Activated CD8-positive, alpha-beta memory T cell treated with anti-CD3 and anti-CD28 coated beads, Interleukin-2, amount 50 U/mL, for 48 hours (primary cell): ENCODE measurements around the gene GSTM3.
"Not testable (repeated sequence)": the region's sequence is repeated elsewhere in the genome, so short reads cannot be mapped to it uniquely, and the experiment has no call there.

Experiments
- DNase-seq: peaks from one replicate; pipeline ENCODE4 v3.0.0-alpha.2; 2020

GSTM3 gene

GRCh38 chr1:109726007-109726406, 14.8 kb downstream of the GSTM3 start:
- no peak for DNase-seq

GRCh38 chr1:109725510-109725909, 15.3 kb downstream of the GSTM3 start:
- DNase-seq, result no peak

GRCh38 chr1:109724933-109725332, 15.9 kb downstream of the GSTM3 start:
- DNase-seq, result no peak

- DNase-seq, result no peak
These were observed 17.7 kb downstream of the GSTM3 start for GRCh38 chr1:109722908-109723691.

- DNase-seq, result no peak
These were observed 18.9 kb downstream of the GSTM3 start for GRCh38 chr1:109721971-109722370.

GRCh38 chr1:109721042-109721441, 19.8 kb downstream of the GSTM3 start:
- DNase-seq, result no peak

- no peak for DNase-seq
These were observed 21.5 kb downstream of the GSTM3 start for GRCh38 chr1:109719337-109719837.

GRCh38 chr1:109718495-109718894, 22.3 kb downstream of the GSTM3 start:
- DNase-seq, result no peak

- DNase-seq, result no peak
These were observed 23.1 kb downstream of the GSTM3 start for GRCh38 chr1:109717729-109718128.

GRCh38 chr1:109716570-109717090, 24.2 kb downstream of the GSTM3 start:
- no peak for DNase-seq

- DNase-seq, result no peak
These were observed 24.7 kb downstream of the GSTM3 start for GRCh38 chr1:109716121-109716520.

- no peak for DNase-seq
These were observed 26.0 kb downstream of the GSTM3 start for GRCh38 chr1:109714661-109715372.

GRCh38 chr1:109713636-109714035, 27.2 kb downstream of the GSTM3 start:
- DNase-seq, result no peak

GRCh38 chr1:109712321-109712864, 28.4 kb downstream of the GSTM3 start:
- DNase-seq, result no peak

GRCh38 chr1:109711593-109712320, 29.1 kb downstream of the GSTM3 start, which contains the start of gene GSTM5:
GSTM5 (plus strand) TSS chr1:109712251; CDS start chr1:109712313, 62 bp downstream.
- DNase-seq, result not testable (repeated sequence)

GRCh38 chr1:109709822-109710221, 31.0 kb downstream of the GSTM3 start:
- DNase-seq, result not testable (repeated sequence)

GRCh38 chr1:109708949-109709348, 31.9 kb downstream of the GSTM3 start:
- not testable (repeated sequence) for DNase-seq

- DNase-seq, result no peak
These were observed 35.4 kb downstream of the GSTM3 start for GRCh38 chr1:109705411-109705810.

- DNase-seq, result no peak
These were observed 36.7 kb downstream of the GSTM3 start for GRCh38 chr1:109704173-109704572.

GRCh38 chr1:109702940-109703339, 37.9 kb downstream of the GSTM3 start:
- DNase-seq, result not testable (repeated sequence)

- not testable (repeated sequence) for DNase-seq
These were observed 43.0 kb downstream of the GSTM3 start for GRCh38 chr1:109697861-109698260.

GRCh38 chr1:109697066-109697465, 43.8 kb downstream of the GSTM3 start:
- DNase-seq, result no peak

- not testable (repeated sequence) for DNase-seq
These were observed 45.7 kb downstream of the GSTM3 start for GRCh38 chr1:109695138-109695537.
